B cell (primary cell): ENCODE measurements around the gene SEMA4D.

ENCODE experiments used
- EZH2 ChIP-seq: IDR thresholded peaks from 2 replicates; pipeline ENCODE4 v1.6.1; 2012; ENCODE audit warnings: borderline replicate concordance, low read depth, mild to moderate bottlenecking, moderate library complexity, low read length; ENCODE audit not compliant: insufficient read depth, poor library complexity, severe bottlenecking
- TF ChIP-seq, protein P1 (sequence below): fragments of 200-600 bp; IDR thresholded peaks from one replicate; pipeline ENCODE4 v1.8.0; 2022; ENCODE audit warnings: antibody characterized with exemption, mild to moderate bottlenecking

- no peak for TF ChIP-seq EZH2
- TF ChIP-seq, protein P1, sequence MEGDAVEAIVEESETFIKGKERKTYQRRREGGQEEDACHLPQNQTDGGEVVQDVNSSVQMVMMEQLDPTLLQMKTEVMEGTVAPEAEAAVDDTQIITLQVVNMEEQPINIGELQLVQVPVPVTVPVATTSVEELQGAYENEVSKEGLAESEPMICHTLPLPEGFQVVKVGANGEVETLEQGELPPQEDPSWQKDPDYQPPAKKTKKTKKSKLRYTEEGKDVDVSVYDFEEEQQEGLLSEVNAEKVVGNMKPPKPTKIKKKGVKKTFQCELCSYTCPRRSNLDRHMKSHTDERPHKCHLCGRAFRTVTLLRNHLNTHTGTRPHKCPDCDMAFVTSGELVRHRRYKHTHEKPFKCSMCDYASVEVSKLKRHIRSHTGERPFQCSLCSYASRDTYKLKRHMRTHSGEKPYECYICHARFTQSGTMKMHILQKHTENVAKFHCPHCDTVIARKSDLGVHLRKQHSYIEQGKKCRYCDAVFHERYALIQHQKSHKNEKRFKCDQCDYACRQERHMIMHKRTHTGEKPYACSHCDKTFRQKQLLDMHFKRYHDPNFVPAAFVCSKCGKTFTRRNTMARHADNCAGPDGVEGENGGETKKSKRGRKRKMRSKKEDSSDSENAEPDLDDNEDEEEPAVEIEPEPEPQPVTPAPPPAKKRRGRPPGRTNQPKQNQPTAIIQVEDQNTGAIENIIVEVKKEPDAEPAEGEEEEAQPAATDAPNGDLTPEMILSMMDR = no peak
Measured at GRCh38 chr9:89391585-89391984, 106.3 kb downstream of the SEMA4D start.
